ENCODE data around the gene FBXW4. TPM values are rescaled to one million over a fixed set of nuclear protein-coding genes. Genes with fewer than 3 reads are reported as not detected.

FBXW4 gene
- polyA plus RNA-seq, 1 donor from 2014 or later = 7.7 TPM

DNA sequence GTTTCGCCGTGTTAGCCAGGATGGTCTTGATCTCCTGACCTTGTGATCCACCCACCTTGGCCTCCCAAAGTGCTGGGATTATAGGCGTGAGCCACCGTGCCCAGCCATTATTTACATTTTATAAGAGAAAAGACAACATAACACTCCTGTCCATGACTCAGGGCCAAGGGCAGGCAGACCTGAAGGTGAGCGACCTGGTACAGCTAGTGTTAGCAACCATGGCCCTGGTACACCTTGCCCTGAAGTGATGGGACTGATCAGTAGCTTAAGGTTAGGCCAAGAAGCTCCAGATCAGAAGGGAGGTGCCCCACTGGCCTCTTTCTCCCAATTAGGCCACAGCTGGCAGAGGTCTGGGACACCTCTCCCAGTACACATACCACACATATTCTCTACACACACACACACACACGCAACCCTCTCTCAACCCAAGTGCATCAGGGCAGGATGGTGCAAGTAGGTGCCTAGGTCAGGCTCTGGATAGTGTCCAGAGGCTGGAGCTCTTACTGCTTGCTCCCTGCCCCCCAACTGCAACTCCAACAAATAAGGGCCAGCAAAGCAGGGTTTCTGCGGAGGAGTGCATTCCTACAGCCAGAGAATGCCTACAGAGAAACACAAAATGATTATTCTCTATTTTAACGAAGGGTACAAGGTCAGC lies 63.0 kb downstream of the FBXW4 start:
- no peak overlapping the region for H2AFZ ChIP-seq (ENCODE audit: low read depth, low read length)
- H3K4me2 ChIP-seq (ENCODE audit: low read length) = no peak overlapping the region
- H3K9ac ChIP-seq (ENCODE audit: low read length) = no peak overlapping the region
- H3K27me3 ChIP-seq (ENCODE audit: insufficient read depth, low read depth, low read length) = peaks cover 31% of the 10 kb centered on the region
- TF ChIP-seq TAF1 (IDR thresholded peaks at IDR 0.05; ENCODE audit: low read depth) (no peak), SMC3 (conservative IDR thresholded peaks at IDR 0.05; ENCODE audit: poor library complexity) (no peak), EP300 (conservative IDR thresholded peaks at IDR 0.05; ENCODE audit: poor library complexity, severe bottlenecking) (no peak), MXI1 (conservative IDR thresholded peaks at IDR 0.05; ENCODE audit: poor library complexity, severe bottlenecking) (no peak)
- TF ChIP-seq, protein P1, sequence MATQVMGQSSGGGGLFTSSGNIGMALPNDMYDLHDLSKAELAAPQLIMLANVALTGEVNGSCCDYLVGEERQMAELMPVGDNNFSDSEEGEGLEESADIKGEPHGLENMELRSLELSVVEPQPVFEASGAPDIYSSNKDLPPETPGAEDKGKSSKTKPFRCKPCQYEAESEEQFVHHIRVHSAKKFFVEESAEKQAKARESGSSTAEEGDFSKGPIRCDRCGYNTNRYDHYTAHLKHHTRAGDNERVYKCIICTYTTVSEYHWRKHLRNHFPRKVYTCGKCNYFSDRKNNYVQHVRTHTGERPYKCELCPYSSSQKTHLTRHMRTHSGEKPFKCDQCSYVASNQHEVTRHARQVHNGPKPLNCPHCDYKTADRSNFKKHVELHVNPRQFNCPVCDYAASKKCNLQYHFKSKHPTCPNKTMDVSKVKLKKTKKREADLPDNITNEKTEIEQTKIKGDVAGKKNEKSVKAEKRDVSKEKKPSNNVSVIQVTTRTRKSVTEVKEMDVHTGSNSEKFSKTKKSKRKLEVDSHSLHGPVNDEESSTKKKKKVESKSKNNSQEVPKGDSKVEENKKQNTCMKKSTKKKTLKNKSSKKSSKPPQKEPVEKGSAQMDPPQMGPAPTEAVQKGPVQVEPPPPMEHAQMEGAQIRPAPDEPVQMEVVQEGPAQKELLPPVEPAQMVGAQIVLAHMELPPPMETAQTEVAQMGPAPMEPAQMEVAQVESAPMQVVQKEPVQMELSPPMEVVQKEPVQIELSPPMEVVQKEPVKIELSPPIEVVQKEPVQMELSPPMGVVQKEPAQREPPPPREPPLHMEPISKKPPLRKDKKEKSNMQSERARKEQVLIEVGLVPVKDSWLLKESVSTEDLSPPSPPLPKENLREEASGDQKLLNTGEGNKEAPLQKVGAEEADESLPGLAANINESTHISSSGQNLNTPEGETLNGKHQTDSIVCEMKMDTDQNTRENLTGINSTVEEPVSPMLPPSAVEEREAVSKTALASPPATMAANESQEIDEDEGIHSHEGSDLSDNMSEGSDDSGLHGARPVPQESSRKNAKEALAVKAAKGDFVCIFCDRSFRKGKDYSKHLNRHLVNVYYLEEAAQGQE (IDR thresholded peaks at IDR 0.05; ENCODE audit: borderline replicate concordance) = no peak
- TF ChIP-seq, protein P2, sequence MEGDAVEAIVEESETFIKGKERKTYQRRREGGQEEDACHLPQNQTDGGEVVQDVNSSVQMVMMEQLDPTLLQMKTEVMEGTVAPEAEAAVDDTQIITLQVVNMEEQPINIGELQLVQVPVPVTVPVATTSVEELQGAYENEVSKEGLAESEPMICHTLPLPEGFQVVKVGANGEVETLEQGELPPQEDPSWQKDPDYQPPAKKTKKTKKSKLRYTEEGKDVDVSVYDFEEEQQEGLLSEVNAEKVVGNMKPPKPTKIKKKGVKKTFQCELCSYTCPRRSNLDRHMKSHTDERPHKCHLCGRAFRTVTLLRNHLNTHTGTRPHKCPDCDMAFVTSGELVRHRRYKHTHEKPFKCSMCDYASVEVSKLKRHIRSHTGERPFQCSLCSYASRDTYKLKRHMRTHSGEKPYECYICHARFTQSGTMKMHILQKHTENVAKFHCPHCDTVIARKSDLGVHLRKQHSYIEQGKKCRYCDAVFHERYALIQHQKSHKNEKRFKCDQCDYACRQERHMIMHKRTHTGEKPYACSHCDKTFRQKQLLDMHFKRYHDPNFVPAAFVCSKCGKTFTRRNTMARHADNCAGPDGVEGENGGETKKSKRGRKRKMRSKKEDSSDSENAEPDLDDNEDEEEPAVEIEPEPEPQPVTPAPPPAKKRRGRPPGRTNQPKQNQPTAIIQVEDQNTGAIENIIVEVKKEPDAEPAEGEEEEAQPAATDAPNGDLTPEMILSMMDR (IDR thresholded peaks at IDR 0.05; ENCODE audit: poor library complexity, severe bottlenecking) = no peak
- no peaks in the 10 kb centered on the region for H3K9me3 ChIP-seq (ENCODE audit: low read length)
- H3K36me3 ChIP-seq (ENCODE audit: insufficient read depth, low read length) = no peaks in the 10 kb centered on the region
- H3K79me2 ChIP-seq (replicated peaks; ENCODE audit: insufficient read depth, low read length) = no peaks in the 10 kb centered on the region
- H3K4me3 ChIP-seq (ENCODE audit: low read length) = no peak overlapping the region
- H3K9me2 ChIP-seq (ENCODE audit: insufficient read depth, low read length) = no peaks in the 10 kb centered on the region
- no peak overlapping the region for H3K27ac ChIP-seq (ENCODE audit: low read length)
- no peaks in the 10 kb centered on the region for H3F3A ChIP-seq (ENCODE audit: insufficient read depth, low read length, poor library complexity, severe bottlenecking)
- H4K20me1 ChIP-seq (ENCODE audit: insufficient read depth) = no peaks in the 10 kb centered on the region

DNA sequence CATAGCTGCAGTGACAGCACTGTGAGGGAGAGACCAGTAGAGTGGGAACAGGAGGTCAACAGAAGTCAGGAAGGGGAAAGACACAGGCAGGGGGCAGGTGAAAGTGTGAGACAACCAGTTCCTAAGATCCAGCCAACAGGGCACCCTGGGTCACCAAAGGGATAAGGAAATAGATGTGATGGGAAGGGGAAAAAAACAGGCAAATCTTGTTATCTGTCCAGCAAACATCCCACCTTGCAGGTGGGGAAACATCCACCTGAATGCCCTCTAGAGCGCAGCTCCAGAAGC lies 64.4 kb downstream of the FBXW4 start:
- Histone ChIP-seq H3K9ac (ENCODE audit: low read length) (no peak overlapping the region), H3K79me2 (replicated peaks; ENCODE audit: insufficient read depth, low read length) (no peaks in the 10 kb centered on the region), H3K9me2 (ENCODE audit: insufficient read depth, low read length) (no peaks in the 10 kb centered on the region), H3F3A (ENCODE audit: insufficient read depth, low read length, poor library complexity, severe bottlenecking) (no peaks in the 10 kb centered on the region), H3K27ac (ENCODE audit: low read length) (no peak overlapping the region), H3K27me3 (ENCODE audit: insufficient read depth, low read depth, low read length) (peaks cover 44% of the 10 kb centered on the region), H3K9me3 (ENCODE audit: low read length) (no peaks in the 10 kb centered on the region), H2AFZ (ENCODE audit: low read depth, low read length) (no peak overlapping the region), H3K4me2 (ENCODE audit: low read length) (no peak overlapping the region), H3K36me3 (ENCODE audit: insufficient read depth, low read length) (no peaks in the 10 kb centered on the region), H4K20me1 (ENCODE audit: insufficient read depth) (no peaks in the 10 kb centered on the region), H3K4me3 (ENCODE audit: low read length) (no peak overlapping the region)
- TF ChIP-seq EZH2 (IDR thresholded peaks at IDR 0.05; ENCODE audit: borderline replicate concordance, insufficient read depth, low read length, poor library complexity, severe bottlenecking) (no peak), POLR2AphosphoS5 (IDR thresholded peaks at IDR 0.05) (no peak), EP300 (conservative IDR thresholded peaks at IDR 0.05; ENCODE audit: poor library complexity, severe bottlenecking) (no peak)
- TF ChIP-seq, protein P2 (IDR thresholded peaks at IDR 0.05; ENCODE audit: poor library complexity, severe bottlenecking) = no peak
